AG04449 (cell line): ENCODE data around the gene PRRT1.

ENCODE experiments used
- CTCF ChIA-PET: fragments of 350-600 bp; formaldehyde crosslinking; extraction: SDS; loops from one replicate; lab custom pipeline; 2021; ENCODE audit warnings: antibody characterized with exemption; lab: Yijun Ruan, JAX
- POLR2A ChIA-PET: fragments of 400-600, 350-600 bp; formaldehyde crosslinking; extraction: SDS; loops from one replicate; lab custom pipeline; 2020; ENCODE audit warnings: antibody characterized with exemption, inconsistent platforms; lab: Yijun Ruan, JAX
- DNase-seq: peaks from one replicate; pipeline ENCODE4 v3.0.0-alpha.2; 2010; ENCODE audit warnings: low read depth, low spot score
- H3K4me3 ChIP-seq: 2 replicates; pipeline ENCODE4 v1.5.1; 2011; ENCODE audit warnings: low read depth, mild to moderate bottlenecking, control low read depth, low read length
- CTCF ChIP-seq: IDR thresholded peaks from one replicate; pipeline ENCODE4 v1.5.1; 2011; ENCODE audit warnings: mild to moderate bottlenecking, moderate library complexity, low read length, control low read depth, inconsistent platforms; ENCODE audit not compliant: insufficient read depth; ENCODE audit errors: missing control alignments

PRRT1 gene

DNA sequence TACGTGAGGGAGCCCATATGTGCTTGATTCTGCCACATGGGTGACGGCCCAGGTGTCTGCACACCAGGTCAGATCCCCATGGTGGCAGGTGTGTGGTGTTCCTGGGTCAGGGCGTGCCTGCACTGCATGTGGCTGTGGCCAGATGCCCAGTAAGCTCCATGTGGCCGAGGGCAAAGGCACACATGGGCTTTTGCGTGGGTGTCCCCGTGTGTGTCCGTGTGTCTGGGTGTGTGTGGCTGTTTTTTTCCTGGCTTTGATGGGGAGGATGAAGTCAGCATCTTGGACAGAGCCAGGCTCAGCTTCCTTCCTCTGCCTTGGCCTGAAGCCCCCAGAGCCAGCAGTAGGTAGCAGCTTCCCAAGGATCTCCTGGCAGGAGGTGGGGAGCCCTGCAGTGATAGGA is 41.1 kb downstream of the PRRT1 start:
- no peak for DNase-seq
- ChIA-PET CTCF (interaction anchor here (0.8 to 3.4 kb wide), 5 partner anchors 9 to 64 kb away, joined by 3 to 14 read pairs (median 4); no protein-coding TSS in a partner anchor), POLR2A (no interaction called here)
- TF ChIP-seq CTCF: no peak
- no peak overlapping the region for H3K4me3 ChIP-seq

- DNase-seq: no peak
- CTCF ChIA-PET: interaction anchor here (1.4 to 9.3 kb wide), 3 partner anchors 8 to 63 kb away, joined by 4 to 66 read pairs (median 14); no protein-coding TSS in a partner anchor
- no peak overlapping the region for H3K4me3 ChIP-seq
- POLR2A ChIA-PET: interaction anchor here (0.6 kb wide), 2 partner anchors 13 to 69 kb away, joined by 3 read pairs; no protein-coding TSS in a partner anchor
- no peak for TF ChIP-seq CTCF
These were observed 42.0 kb downstream of the PRRT1 start for GRCh38 chr6:32109765-32110160.

DNA sequence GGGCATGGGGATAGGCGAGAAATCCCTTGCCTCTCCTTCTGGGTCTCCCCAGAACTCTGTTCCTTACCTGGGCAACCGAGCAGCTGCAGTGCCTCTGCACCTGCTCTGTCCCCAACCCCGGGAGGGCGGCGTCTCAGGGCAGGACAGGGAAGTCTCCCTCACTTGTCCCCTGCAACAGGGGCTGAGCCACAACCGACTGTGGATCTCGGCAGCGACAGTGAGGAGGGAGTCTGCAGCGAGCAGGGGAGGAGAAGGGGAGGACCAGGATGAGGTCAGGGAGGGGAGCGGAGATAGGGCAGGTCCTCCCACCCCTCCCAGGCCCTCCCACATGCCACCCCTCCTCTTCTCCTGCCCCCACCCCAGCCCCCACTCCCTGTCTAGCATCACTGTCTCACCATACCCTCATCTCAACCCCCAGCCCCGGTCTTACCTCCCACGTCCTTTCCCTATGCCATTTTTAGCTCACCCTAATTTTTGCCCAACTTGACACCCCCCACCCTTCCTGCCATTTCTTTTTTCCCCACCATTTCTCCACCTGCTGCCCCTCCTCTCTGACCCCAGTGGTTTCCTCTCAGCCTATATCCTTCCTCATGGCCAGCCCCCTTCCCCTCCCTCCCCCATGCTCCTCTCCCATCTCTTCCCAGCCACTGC is 42.5 kb downstream of the PRRT1 start, which contains the start of gene TNXB:
Gene TNXB (minus strand): TSS at position 225 of the 651 bp plus-strand sequence. CDS start 11,140 bp downstream, outside the sequence.
- no peak for DNase-seq
- CTCF ChIA-PET: interaction anchor here (1.3 to 9.3 kb wide), 3 partner anchors 8 to 61 kb away, joined by 3 to 66 read pairs (median 14); no protein-coding TSS in a partner anchor
- POLR2A ChIA-PET: interaction anchor here (0.6 kb wide), 1 partner anchor 13 kb away, joined by 3 read pairs; no protein-coding TSS in a partner anchor
- TF ChIP-seq CTCF: no peak
- H3K4me3 ChIP-seq: no peak within 1 kb of the TSS

DNA sequence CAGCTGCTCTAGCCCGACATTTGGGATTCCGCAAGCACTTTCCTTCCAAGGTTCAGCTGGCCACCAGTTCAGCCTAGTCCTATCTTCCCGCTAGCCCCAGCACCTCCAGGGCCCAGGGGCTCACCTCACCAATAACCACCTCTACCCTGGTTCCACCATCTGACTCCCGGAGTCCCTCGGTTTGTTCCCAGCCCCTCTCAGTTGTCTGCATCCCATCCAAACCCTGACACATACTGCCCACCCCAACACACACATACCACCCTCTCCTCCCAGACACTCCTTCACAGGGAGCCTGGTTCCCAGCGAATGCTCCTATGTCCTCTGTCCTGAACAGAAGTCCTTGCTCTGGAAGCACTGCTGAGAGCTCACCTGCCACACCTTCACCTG is 43.0 kb downstream of the PRRT1 start:
- no peak for DNase-seq
- ChIA-PET CTCF (interaction anchor here (1.3 to 9.3 kb wide), 4 partner anchors 9 to 61 kb away, joined by 3 to 66 read pairs (median 9); no protein-coding TSS in a partner anchor), POLR2A (interaction anchor here (0.9 kb wide), 1 partner anchor 16 kb away, joined by 5 read pairs; no protein-coding TSS in a partner anchor)
- TF ChIP-seq CTCF: no peak
- H3K4me3 ChIP-seq: no peak overlapping the region

DNA sequence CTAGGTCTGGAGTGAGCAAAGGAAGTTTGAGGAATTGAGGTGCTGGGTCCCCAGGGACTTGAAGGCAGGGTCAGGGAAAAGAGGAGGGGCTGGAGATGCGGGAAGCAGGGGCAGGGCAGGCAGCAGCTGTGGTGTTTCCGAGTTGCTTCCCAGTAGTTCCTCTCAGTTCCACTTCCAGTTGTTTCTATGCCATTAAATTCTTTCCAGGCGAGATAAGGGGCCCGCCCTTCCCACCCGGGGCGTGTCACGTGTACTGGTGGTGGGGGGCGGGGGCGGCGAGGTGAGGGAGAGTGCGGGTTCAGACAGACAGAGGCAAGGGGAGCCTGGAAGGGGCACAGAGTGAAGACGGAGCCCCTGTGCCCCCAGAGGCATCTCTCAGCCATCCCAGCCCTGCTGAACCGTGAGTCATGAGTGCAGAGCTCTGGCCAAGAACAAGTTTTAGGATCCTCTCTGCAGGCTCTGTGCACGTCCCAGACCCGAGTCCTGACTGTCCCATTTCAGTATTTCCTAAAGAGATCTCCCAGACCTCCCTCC is 43.6 kb downstream of the PRRT1 start:
- CTCF ChIA-PET: interaction anchor here (0.6 to 9.3 kb wide), 5 partner anchors 9 to 27 kb away, joined by 3 to 66 read pairs (median 3); partner anchors contain the start of gene ATF6B
- TF ChIP-seq CTCF: no peak
- DNase-seq: no peak
- POLR2A ChIA-PET: interaction anchor here (0.9 kb wide), 1 partner anchor 15 kb away, joined by 5 read pairs; no protein-coding TSS in a partner anchor
- H3K4me3 ChIP-seq: no peak overlapping the region

- ChIA-PET POLR2A (interaction anchor here (0.9 to 1.1 kb wide), 2 partner anchors 15 to 16 kb away, joined by 3 read pairs; no protein-coding TSS in a partner anchor), CTCF (interaction anchor here (1.2 to 9.3 kb wide), 5 partner anchors 10 to 59 kb away, joined by 3 to 66 read pairs (median 5); partner anchors contain the start of gene ATF6B)
- TF ChIP-seq CTCF: no peak
- H3K4me3 ChIP-seq: no peak overlapping the region
- DNase-seq: no peak
These were observed 44.3 kb downstream of the PRRT1 start for GRCh38 chr6:32107406-32107805.
